H1 (cell line): ENCODE results near the gene ANK2. TPM values are rescaled to one million over a fixed set of nuclear protein-coding genes. Genes with fewer than 3 reads are reported as not detected.

Source experiments
- CREB1 ChIP-seq: IDR thresholded peaks from 2 replicates; pipeline ENCODE4 v1.6.1; 2012; ENCODE audit warnings: inconsistent platforms
- GABPA ChIP-seq: IDR thresholded peaks from 2 replicates; pipeline ENCODE4 v1.6.1; 2011; ENCODE audit warnings: mild to moderate bottlenecking, low read length, moderate library complexity, borderline replicate concordance; ENCODE audit not compliant: insufficient read depth
- TEAD4 ChIP-seq: IDR thresholded peaks from 2 replicates; pipeline ENCODE4 v1.6.1; 2012; ENCODE audit warnings: low read depth, low read length, inconsistent platforms, mixed read lengths
- polyA plus RNA-seq, 7 experiments: library from polyadenylated mRNA; depleted of rRNA in 3 of 7; stranded (reverse) in 5 of 7; unstranded in 2 of 7; fragments of >200 nt in 5 of 7; fragments of 200-250 nt in 2 of 7; gene quantifications; 1 replicate in 5 of 7; 2 replicates in 1 of 7; 4 replicates in 1 of 7; pipeline versions ENCODE4 v1.2.1 to v1.2.3, GENCODE V29; 2011 to 2013; ENCODE audit warnings: missing spikeins in 2 of 7, mixed read lengths in 2 of 7
- total RNA-seq: library from RNA; stranded (reverse); fragmentation: NEBNext Ultra II Directional; extraction: Animal tissue kit (Norgen Biotek cat#: 25700); gene quantifications from 2 replicates; pipeline ENCODE4 v1.2.1, GENCODE V29; 2021
- TF ChIP-seq, protein P1 (sequence below), 3 experiments: IDR thresholded peaks; 1 replicate in 2 of 3; 2 replicates in 1 of 3; pipeline versions ENCODE4 v1.5.1 to v1.6.1; 2011; ENCODE audit warnings: low read length in 3 of 3, mild to moderate bottlenecking in 3 of 3, inconsistent platforms in 2 of 3, low read depth in 1 of 3, moderate library complexity in 1 of 3; ENCODE audit not compliant: insufficient read depth in 1 of 3; ENCODE audit errors: control extremely low read depth in 1 of 3

ANK2 gene
- total and polyA plus RNA-seq, 2 of the 8 experiments (the other 6 are each of a cell fraction or from before 2014, with no cell fraction given), result 14.2 to 35.1 TPM

- TF ChIP-seq, protein P1, sequence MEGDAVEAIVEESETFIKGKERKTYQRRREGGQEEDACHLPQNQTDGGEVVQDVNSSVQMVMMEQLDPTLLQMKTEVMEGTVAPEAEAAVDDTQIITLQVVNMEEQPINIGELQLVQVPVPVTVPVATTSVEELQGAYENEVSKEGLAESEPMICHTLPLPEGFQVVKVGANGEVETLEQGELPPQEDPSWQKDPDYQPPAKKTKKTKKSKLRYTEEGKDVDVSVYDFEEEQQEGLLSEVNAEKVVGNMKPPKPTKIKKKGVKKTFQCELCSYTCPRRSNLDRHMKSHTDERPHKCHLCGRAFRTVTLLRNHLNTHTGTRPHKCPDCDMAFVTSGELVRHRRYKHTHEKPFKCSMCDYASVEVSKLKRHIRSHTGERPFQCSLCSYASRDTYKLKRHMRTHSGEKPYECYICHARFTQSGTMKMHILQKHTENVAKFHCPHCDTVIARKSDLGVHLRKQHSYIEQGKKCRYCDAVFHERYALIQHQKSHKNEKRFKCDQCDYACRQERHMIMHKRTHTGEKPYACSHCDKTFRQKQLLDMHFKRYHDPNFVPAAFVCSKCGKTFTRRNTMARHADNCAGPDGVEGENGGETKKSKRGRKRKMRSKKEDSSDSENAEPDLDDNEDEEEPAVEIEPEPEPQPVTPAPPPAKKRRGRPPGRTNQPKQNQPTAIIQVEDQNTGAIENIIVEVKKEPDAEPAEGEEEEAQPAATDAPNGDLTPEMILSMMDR (IDR thresholded peaks at IDR 0.05; ENCODE audit: control extremely low read depth in 1 of 3, insufficient read depth in 1 of 3, low read depth in 1 of 3, low read length in 3 of 3), result no peak
- TF ChIP-seq CREB1, result no peak
- TF ChIP-seq GABPA, result no peak
- TF ChIP-seq TEAD4, result no peak
These were observed 63.7 kb downstream of the ANK2 start (continued) for GRCh38 chr4:113113151-113113550.
